GM21619 (cell line): ENCODE data around the gene ATE1.
"Not testable (repeated sequence)": the region's sequence is repeated elsewhere in the genome, so short reads cannot be mapped to it uniquely, and the experiment has no call there.

Source experiments
- ATAC-seq: cut with Tn5 transposase; IDR thresholded peaks from one replicate; pipeline ENCODE4 v1.9.1; 2021; ENCODE audit not compliant: unreplicated experiment

ATE1 gene

DNA sequence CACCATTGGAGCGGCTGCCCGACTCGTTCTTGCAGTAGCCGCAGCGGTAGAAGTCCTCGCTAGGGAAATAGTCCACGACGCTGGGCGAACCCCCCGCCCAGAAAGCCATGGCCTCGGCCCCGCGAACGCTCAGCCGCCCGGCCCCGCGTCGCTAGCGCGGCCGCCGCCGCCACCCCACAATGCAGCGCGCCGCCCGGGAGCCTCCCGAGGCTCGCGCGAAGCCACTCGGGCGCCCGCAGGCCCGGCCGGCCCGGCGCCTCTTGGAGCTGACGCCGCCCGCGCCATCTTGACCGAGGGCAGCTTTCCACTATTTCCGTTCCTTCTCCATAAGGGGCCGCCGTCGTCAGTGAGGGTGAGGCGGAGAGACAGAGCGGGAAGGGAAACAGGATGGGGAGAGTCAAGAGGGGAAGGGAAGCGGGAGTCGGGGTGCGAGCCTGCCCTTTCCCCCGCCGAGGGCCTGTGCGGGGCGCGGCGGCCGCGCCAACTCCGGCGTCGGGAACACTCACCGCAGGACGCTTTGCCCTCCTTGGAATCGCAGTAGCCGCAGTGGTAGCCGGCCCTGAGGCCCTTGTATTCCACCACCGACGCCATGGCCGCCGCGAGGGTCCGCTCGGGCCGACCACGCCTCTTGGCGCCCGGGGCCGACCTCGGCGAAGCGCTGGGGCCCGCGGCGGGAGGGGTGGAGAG lies at the start of gene ATE1:
ATE1 (minus strand) TSS at position 191 of the 687 bp plus-strand sequence; CDS start at position 109, 82 bp downstream.
- ATAC-seq = peak; percentile 82

DNA sequence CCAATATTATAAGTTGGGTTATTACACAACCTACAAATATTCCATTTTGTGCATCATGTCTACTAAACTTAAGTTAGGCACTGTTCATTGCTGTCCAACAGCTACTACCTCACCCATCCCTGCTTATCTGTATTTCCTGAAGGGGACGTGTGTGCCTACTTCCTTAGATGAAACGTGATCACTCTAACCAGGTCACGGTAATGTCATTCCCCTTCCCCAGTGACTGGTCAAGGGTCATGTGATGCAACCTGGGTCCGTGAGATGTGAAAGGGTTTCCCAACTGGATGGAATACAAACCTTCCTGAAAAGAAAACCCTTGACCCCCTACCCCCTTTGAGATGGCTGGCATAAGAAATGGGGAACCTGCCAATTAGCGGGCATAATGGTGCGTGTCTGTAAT lies 48.8 kb upstream of the ATE1 start:
- ATAC-seq = no peak

DNA sequence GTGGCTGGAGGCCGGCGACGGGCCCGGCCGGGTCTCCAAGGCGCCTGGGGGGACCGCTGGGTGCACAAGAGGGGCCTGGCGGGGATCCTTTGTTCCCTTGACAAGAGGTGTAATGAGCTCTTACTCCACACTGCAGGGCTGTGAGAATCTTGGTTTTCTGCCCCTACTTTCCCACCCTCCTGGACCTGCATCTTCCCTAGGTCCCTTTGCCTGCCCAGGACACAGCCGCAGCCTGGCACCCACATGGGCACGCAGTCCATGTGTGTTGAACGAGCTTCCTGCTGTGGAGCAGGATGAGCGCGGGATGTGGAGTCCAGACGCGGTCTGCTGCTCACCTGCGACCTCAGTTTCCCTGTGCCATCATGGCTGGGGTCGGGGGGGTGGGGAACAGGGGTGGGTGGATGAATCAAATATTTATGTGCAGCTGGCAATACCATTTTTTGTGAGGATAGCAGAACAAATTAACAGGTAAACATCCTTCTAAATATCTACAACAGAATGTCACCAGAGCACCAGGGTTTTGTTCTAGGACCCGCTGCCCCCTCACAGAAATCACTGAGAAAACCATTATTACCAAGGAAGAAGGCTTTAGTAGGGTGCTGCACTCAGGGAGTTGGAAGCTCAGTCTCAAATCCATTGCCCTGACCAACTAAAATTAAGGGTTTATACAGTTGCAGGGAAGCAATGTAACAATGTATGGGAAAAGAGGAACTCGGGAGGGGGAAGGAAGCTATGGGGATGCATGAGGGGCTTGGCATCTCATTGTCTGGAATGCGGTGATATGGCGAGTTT lies 47.7 kb upstream of the ATE1 start:
- no peak for ATAC-seq

DNA sequence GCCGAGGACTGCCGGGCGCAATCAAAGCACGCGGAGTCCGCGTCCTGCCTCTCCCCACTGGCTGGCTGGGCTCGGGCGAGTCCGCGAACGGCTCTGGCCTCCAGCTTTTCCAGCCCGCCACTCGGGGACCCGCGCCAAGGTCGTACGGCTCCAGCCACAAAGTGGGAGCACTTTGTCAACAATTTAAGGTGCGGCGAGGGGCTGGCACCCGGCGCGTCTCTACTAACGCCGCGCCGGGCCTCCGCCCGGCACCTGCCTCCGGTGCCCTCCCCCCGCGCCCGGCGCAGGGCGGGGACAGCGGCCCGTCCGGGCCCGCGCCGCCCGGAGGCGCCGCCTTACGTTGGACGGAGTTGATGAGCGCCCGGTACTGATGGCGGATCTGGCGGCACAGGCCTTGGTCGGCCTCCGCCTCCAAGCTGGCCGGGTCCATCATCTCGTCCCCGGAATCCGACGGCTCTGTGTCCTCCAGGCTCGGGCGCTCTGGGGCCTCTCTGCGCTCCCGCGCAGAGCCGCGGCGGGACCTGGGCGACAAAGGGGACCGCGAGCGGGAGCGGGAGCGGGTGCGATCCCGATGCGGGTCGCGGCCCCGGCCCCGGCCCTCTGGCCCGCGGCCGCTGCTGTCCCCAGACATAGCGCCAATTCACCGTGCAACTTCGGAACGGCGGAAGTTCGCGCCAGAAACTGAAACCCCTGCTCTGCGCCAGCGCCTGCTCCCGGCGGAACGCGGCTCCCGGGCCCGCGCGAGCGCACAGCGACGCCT lies 46.9 kb upstream of the ATE1 start, which contains the start of gene NSMCE4A:
NSMCE4A (minus strand) TSS at position 683 of the 760 bp plus-strand sequence; CDS start at position 631, 52 bp downstream.
- ATAC-seq = peak; percentile 78

DNA sequence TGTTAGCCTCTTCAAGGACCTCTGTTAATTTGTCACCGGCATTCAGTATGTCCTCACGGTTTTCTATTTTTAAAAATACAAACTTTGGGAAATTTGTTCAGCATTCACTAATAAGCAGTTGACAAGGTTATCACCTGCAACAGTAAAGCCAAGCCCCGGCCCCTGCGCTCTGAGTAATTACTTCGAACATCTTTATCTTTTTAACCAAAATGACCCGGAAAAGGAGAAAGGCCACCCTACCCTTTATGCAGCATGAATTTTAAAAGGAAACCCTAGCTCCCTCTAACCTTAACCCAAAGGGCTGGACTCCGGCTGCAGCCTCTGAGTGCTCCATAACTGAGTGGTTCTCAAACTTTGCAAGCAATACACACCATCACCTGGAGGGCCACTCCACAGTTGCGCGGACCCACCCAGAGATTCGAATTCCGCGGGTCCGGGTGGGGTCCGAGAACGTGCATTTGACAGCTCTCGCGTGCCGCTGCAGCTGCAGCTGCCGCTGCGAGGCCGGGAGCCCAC lies 46.2 kb upstream of the ATE1 start:
- ATAC-seq = no peak

DNA sequence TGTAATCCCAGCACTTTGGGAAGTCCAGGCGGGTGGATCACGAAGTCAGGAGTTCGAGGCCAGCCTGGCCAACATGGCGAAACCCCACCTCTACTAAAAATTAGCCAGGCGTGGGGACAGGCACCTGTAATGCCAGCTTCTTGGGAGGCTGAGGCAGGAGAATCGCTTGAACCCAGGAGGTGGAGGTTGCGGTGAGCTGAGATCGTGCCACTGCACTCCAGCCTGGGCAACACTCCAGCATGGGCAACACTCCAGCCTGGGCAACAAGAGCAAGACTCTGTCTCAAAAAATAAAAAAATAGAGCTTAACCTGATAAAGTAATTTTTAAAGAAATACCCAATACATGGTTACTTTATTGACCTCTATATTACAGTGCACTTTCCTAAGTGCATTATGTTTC lies 41.3 kb upstream of the ATE1 start:
- not testable (repeated sequence) for ATAC-seq

DNA sequence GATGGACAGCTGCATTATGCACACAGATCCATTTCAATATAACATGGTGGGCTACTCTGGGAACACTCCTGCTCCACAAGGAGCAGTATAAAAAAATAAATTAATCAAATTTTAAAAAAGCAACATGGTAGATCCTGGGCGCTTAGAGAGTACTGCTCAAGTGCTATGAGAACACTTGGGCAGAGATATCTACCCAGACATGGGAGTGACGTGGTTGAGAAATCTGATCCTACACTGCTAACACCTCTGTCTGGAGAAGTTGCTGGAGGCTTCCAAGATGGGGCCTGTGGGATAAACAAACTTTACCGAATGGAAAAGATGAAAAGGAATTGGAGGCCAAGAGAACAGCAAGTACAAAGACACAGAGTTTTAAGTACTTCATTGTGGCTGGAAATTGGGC lies 38.2 kb upstream of the ATE1 start:
- ATAC-seq = no peak

DNA sequence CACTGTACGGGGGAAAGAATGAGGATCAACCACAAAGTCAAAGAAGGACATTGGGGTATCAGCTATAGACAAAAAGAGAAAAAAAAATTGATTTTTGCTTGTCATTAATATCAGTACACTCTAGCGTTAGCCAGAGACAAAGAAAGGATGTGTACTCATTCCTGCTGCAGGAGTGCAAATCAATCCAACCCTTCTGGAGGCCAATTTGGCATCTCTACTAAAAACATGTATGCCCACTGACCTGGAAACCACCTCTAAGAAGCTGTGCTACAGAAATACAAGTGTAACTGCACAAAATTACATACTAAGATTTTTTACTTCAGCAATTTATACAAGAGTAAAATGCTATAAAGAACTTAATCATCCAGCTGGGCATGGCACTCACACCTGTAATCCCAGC lies 33.6 kb upstream of the ATE1 start:
- no peak for ATAC-seq

DNA sequence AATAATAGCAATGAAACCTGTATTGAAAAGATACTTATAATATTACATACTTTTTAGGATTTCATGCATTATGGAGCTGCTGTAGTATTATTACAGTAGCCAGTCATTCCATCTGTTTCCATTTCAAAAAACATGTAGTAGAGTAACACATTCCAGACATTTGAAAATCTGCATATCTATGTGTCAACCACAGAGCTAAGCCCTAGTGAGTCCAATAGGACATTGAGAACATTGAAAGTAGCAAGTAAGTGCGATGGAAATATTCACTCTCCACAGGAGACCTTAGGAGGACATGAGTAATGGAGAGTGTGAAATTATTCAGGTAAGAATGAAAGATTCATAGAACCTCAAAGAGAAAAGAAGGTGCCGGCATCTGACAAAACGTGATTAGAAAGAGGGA lies 31.8 kb upstream of the ATE1 start:
- ATAC-seq = no peak

DNA sequence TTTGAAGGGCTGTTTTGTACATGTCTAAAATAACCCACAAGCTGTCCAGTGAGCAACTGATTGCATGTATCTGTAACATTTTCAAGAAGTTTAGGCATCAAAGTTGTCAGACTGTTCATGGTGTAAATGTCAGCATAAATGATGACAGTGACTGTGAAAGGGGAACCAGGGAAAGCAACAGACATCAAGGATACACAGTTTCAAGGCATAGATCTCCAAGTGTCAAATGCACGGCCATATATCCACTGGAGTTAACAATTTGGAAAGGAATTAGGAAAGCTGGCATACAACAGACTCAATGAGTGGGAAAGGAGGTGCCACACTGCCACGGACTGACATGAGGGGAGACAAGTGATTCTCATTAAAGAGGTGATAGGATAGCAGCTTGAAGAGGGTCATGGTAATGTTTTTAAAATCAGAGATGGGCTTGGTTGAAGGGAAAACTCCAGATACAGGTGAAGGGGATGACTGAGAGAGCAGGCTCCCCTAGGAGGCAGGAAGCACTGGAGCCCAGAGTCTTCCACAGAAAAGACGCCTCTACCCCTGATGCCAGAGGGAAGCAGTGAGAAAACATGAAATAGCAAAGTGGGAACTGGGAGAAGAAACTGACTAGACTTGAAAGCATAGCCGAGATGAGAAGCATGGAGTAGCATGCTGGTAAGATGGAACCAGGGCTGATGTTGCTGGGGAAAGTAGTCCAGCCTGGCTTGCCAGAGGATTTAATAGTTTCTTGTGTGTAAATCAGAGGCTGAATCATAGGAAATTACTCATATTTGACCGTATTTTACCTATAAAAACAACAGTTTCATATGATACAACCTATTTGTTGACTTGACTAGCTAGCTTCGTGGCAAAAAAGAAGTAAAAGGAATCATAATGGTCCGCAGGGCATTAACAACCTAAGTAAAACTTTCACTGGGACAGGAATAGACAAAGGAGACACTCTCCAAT lies 28.6 kb upstream of the ATE1 start:
- ATAC-seq = no peak

DNA sequence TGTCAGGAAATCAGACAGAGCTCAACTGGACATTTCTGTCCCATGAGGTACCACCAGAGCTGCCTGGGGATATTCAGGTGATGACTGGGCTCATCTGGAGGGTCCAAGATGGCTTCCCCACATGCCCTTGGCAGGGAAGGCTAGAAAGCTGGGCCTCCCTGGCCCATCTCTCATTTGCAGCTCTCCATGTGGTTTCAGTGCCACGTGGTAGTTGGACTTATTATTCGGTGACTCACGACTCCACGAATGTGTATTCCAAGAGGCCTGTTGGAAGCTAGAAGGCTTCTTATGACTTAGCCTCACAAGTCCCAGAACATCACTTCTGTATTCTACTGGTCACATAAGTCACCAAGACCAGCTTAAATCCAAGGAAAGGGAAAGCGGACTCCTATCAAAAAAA lies 24.4 kb upstream of the ATE1 start:
- no peak for ATAC-seq

DNA sequence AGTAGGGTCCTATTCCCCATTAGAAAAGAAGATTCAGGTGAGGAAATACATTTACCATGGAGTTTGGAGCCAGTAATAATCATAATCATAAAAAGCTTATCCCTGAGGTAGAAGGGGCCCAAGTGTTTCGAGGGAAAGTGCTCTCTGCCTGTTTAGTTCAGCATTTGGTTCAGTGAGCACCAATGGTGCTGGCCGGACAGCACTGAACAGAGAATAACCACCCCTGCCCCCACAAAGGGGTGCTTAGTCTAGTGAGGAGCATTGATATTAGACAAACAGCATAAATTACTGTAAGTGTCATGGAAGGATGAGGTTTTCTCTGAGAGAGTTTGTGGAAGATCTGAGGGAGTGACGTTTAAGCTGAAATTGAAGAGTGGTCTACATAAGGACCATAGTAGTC lies 21.6 kb upstream of the ATE1 start:
- no peak for ATAC-seq

DNA sequence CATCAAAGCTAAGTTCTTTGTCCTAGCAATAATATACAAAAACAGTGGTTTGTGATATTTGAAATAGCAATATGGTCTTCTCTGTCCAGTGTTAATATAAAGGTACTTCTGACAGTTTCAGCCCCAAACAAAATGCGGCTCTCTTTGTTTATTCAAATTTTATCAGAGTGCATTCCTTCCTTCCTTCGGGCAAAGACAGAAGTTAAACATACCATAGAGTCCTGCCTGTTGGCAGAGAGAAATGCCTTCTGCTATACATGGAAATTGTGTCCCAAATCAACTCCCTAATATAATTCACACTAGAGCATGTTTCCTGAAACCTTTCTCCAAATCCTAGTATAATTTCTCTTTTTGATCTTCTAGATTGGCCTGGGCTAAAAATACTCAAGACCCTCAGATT lies 21.2 kb upstream of the ATE1 start:
- ATAC-seq = no peak

DNA sequence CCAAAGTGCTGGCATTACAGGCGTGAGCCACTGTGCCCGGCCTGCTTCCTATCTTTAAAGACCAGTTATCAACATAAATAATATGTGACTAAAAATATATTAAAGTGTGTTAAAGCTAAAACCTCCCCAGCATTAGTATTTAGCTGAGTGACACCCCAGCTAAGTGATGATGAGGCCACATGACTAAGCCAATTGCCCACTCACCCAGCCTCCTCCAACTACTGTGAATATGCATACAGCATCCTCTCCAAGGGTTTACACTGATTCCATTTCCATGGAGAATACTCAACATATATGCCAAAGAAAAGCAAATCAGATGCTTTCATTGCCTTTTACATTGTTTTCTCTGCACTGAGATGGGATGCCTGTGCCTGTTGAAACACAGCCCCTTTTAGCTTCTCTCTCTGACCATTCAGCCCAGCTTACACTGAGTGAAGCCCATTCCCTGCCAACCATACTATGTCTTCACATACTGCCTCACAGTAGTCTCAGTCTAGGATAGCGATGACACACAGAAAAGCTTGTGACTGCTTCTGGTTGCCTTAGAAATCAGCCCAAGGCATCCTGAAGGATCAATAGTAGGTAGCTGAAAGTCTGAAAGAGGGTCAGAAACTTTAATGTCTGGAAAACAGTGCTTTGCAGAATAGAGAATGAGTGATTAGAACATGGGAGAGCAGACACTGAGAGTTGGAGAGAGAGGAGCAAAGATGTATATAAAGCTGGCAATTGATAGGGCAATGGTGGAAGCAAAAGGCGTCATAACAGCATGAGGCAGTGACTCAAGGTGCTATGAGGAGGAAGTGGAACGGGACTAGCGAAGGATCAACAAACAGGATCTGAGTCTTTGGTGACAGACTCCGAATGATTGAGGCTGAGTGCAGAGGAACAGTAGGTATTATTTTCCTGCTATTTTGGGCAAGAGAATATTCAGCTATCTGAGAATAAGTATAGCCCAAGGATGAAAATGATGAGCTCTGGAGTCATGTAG lies 19.8 kb upstream of the ATE1 start:
- no peak for ATAC-seq

DNA sequence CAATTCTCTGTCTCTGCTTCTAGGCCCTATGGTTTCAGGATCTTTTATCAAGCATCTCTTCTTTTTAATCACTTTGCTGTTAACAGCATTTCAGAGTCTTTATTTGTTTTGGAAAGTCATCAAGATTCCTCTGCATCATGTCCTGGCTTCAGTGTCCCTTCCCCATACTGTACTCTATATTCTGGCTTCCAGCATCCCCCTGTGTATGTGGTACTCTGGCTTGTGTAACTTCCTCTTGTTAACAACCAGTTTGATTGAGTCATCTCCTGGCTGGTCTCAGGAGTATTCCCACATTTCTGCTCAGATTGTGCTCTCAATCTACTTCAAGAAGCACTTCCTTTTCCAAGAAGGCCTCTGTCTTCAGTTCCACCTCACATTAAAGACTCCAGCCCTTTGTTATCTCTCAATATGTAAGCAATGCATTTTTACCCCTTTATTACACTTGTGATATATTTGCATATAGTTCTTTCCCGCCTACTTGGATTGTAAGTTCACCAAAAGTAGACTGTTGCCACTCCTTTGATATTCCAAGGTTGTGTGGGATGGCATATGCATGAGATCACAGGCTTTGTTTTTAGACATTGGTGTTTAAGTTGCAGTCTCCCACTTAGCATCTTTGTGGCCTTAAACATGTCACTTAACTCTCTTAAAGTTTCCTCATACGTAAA lies 15.1 kb upstream of the ATE1 start:
- no peak for ATAC-seq

DNA sequence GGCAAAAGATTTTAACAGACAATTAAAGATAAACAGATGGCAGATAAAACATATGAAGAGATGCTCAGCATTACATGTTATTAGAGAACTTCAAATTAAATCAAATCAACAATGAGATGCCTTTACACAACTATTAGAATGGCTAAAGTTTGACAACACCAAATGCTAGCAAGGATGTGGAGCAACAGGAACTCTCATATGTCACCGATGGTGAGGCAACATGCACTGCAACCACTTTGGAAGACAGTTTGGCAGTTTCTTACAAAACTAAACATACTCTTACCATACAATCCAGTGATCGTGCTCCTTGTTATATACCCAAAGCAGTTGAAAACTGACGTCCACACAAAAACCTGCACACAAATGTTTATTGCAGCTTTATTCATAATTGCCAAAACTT lies 13.7 kb upstream of the ATE1 start:
- no peak for ATAC-seq

DNA sequence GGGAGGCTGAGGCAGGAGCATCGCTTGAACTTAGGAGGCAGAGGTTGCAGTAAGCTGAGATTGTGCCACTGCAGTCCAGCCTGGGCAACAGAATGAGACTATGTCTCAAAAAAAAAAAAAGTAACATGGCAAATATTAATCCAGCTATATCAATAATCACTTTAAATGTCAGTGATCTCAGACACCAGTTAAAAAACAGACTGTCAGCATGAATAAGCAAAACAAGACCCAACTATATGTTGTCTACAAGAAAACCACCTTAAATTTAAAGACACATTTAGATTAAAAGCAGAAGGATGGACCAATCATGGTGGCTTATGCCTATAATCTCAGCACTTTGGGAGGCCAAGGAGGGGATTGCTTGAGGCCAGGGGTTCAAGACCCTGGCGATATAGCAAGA lies 8.5 kb upstream of the ATE1 start:
- no peak for ATAC-seq

DNA sequence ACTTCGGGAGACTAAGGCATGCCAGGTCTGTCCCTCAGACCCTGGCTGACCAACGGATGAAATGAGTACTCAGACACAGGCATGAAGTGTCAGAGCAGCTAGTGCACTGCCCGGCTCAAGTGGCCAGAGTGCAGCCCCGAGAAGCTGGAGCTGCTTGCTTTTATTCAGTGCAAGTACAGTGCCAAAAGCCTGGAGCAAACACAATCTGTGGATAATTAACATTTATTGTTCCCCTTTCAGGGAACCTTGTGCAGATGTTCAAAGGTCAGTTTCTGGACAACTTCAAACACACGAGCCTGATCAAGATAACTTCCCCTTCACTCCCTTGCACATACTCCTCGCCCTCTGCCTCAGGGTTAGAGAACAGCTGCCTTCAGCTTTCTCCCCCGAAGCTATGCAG lies 7.9 kb upstream of the ATE1 start:
- no peak for ATAC-seq
